ENCODE results near the gene AFF4.
"Not testable (repeated sequence)": the region's sequence is repeated elsewhere in the genome, so short reads cannot be mapped to it uniquely, and the experiment has no call there.

The AFF4 gene

GRCh38 chr5:132971483-132972435 lies 8.3 kb upstream of the AFF4 start:
- no peak overlapping the region for H3K4me3 ChIP-seq (ENCODE audit: low read depth, low read length)
- POLR2A ChIA-PET, result no interaction called here
- CTCF ChIA-PET, result no interaction called here
- DNase-seq (ENCODE audit: low read depth, low spot score), result no peak
- TF ChIP-seq CTCF (IDR thresholded peaks at IDR 0.05; ENCODE audit: insufficient read depth, low read length, missing control alignments), result no peak

GRCh38 chr5:132965120-132965519 lies 1.7 kb upstream of the AFF4 start:
- no peak for DNase-seq (ENCODE audit: low read depth, low spot score)
- TF ChIP-seq CTCF (IDR thresholded peaks at IDR 0.05; ENCODE audit: insufficient read depth, low read length, missing control alignments), result no peak
- ChIA-PET CTCF (no interaction called here), POLR2A (no interaction called here)
- H3K4me3 ChIP-seq (ENCODE audit: low read depth, low read length), result no peak overlapping the region

- ChIA-PET CTCF (no interaction called here), POLR2A (interaction anchor here (0.7 to 1.3 kb wide), 2 partner anchors 21 to 90 kb away, joined by 3 to 4 read pairs; partner anchors contain the start of gene HSPA4)
- no peak for TF ChIP-seq CTCF (IDR thresholded peaks at IDR 0.05; ENCODE audit: insufficient read depth, low read length, missing control alignments)
- peak; percentile 19 for DNase-seq (ENCODE audit: low read depth, low spot score)
- peak overlapping the region; percentile 70 for H3K4me3 ChIP-seq (ENCODE audit: low read depth, low read length)
These were observed 909 bp downstream of the AFF4 start for GRCh38 chr5:132962429-132963021.

- peak; percentile 17 for DNase-seq (ENCODE audit: low read depth, low spot score)
- TF ChIP-seq CTCF (IDR thresholded peaks at IDR 0.05; ENCODE audit: insufficient read depth, low read length, missing control alignments), result no peak
- CTCF ChIA-PET, result no interaction called here
- H3K4me3 ChIP-seq (ENCODE audit: low read depth, low read length), result peak overlapping the region; percentile 70
- POLR2A ChIA-PET, result interaction anchor here (0.6 to 1.3 kb wide), 2 partner anchors 8 to 90 kb away, joined by 3 to 4 read pairs; partner anchors contain the start of gene HSPA4
These were observed 1.5 kb downstream of the AFF4 start for GRCh38 chr5:132961887-132962286.

- peak overlapping the region; percentile 70 for H3K4me3 ChIP-seq (ENCODE audit: low read depth, low read length)
- DNase-seq (ENCODE audit: low read depth, low spot score); CTCF ChIA-PET: not testable (repeated sequence)
- POLR2A ChIA-PET, result interaction anchor here (0.6 to 1.3 kb wide), 2 partner anchors 8 to 91 kb away, joined by 3 to 4 read pairs; partner anchors contain the start of gene HSPA4
These were observed 2.2 kb downstream of the AFF4 start for GRCh38 chr5:132961123-132961815.

- CTCF ChIA-PET; DNase-seq (ENCODE audit: low read depth, low spot score); H3K4me3 ChIP-seq (ENCODE audit: low read depth, low read length); POLR2A ChIA-PET: not testable (repeated sequence)
These were observed 7.2 kb downstream of the AFF4 start for GRCh38 chr5:132956166-132956799.
